Measurements from ENCODE around the gene AJM1.

- TF ChIP-seq CTCF (IDR thresholded peaks at IDR 0.05) (no peak), POLR2A (IDR thresholded peaks at IDR 0.05) (no peak)
Observed at GRCh38 chr9:136804509-136805206, 37.6 kb upstream of the AJM1 start.

Data from thyroid gland (tissue), 4 donors.